GM21381 (cell line): ENCODE measurements around the gene CYP26B1.
"Not testable (repeated sequence)": the region's sequence is repeated elsewhere in the genome, so short reads cannot be mapped to it uniquely, and the experiment has no call there.

ENCODE experiments used
- ATAC-seq: cut with Tn5 transposase; IDR thresholded peaks from one replicate; pipeline ENCODE4 v1.9.1; 2021; ENCODE audit warnings: mild to moderate bottlenecking, moderate library complexity; ENCODE audit not compliant: unreplicated experiment

The CYP26B1 gene

DNA sequence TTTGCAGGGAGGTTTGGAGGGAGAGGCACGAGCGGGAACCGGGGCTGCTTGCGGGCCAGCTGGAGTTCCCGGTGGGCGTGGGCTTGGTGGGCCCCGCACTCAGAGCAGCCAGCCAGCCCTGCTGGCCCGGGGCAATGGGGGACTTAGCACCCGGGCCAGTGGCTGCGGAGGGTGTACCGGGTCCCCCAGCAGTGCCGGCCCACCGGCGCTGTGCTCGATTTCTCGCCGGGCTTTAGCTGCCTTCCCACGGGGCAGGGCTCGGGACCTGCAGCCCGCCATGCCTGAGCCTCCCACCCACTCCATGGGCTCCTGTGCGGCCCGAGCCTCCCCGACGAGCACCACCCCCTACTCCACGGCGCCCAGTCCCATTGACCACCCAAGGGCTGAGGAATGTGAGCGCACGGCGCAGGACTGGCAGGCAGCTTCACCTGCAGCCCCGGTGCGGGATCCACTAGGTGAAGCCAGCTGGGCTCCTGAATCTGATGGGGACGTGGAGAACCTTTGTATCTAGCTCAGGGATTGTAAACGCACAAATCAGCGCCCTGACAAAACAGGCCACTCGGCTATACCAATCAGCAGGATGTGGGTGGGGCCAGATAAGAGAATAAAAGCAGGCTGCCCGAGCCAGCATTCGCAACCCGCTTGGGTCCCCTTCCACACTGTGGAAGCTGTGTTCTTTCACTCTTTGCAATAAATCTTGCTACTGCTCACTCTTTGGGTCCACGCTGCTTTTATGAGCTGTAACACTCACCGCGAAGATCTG is 60.6 kb downstream of the CYP26B1 start:
- not testable (repeated sequence) for ATAC-seq

DNA sequence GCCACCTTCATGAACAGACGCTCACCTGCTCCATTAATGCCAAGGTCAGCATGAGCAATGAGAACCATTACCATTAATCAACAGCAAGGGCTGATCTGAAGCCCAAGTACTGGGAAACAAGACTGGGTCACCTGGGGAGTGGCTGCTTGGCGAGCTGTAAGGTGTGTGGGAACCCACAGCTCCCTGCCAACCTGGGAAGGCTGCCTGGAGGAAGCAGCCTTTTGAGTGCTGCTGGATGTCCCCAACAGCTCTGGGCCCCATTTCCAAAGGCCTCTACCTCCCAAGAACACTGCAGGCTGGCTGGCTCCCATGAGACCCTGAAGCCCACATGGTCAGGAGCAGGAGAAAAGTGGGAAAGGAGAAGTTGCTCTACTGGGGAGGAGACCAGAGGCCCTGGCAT is 62.1 kb downstream of the CYP26B1 start:
- no peak for ATAC-seq

DNA sequence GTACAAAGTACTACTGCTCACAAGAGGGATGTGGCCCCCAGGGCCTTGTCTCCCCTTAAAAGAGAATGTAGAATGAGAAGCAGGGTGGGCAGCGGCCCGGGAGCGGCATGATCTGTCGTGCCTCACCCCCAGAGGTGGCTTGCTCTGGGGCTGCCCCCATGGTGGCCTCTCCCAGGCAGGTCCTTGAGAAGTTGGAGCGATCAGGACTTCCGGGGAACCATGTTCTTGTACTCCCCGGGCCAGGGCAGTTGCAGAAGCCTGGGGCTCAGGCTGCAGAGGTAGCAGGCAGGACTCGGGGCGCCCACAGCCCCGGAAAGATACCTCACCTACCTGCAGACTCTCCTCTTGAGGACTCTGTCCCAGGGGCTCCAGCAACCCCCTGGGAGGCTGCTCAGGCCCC is 62.6 kb downstream of the CYP26B1 start:
- no peak for ATAC-seq

DNA sequence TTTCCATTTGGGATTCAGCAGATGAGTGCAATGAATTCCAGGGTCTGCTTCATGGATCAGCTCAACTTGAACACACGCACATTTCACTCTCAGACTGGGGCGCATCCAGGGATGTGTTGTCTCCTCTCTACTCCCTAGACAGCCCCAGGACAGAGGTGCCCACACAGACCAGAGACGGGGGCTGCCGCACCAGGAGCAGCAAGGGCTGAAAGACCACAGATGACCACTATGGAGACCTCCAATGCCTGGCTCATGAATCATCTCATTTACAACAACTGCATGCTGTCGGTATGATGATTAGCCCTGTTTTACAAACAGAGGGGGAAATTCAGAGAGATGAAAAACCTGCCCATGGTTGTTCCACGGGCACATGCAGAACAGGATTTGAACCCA is 63.1 kb downstream of the CYP26B1 start:
- ATAC-seq, result no peak

DNA sequence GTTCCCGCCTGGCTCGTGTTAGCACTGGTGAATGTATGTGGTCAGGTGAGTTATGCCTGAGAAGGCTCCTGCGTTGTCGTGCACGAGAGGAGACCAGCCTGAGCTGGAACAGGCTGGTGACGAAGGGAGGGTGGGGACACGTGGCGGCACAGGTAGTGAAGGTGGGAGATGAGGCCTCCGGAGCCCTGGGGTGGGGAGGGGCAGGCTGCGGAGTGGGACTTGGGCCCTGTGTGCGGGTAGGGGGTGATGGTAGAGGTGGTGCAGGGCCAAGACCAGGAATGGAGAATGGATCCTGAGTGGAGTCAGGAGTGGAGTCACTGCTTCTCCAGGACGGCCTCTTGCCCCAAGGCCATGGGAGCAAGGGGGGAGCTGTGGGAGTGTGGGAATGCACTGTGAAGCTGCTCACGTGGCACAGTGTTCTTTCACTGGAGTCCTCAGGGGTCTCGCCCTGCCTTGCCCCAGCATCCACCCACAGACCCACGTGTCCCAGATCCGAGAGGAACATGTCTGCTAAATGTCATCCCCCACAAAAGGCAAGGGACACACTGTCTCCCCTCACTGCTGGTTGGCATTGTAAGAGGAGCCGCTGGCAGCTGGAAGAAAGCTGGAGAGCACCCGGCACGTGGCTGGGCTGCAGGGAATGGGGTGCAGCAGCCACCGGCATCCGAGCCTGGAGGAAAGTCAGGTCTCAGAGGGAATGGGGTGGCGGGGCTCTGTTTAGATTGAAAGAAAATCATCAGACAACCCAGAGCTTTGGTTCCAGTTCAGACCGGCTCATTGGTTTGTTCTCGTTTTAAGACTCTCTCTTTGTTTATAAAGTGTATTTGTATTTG is 63.7 kb downstream of the CYP26B1 start:
- no peak for ATAC-seq

DNA sequence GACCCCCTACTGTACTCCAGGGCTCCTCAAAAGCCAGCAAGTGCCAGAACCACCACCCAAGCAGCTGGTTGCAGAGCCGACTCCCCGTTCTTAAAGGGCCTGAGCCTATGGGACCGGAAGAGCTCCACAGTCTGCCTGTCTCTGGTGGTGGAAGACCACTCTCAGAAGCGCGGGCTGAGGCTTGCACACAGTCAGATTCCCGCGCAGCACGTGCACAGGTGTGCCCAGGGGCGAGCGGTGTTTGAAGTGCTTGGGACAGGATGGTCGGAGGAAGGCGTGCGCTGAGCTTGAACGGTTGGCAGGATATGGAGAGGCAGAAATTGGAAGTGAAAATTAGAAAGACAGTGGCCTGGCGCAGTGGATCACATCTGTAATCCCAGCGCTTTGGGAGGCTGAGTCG is 64.8 kb downstream of the CYP26B1 start:
- ATAC-seq, result no peak

DNA sequence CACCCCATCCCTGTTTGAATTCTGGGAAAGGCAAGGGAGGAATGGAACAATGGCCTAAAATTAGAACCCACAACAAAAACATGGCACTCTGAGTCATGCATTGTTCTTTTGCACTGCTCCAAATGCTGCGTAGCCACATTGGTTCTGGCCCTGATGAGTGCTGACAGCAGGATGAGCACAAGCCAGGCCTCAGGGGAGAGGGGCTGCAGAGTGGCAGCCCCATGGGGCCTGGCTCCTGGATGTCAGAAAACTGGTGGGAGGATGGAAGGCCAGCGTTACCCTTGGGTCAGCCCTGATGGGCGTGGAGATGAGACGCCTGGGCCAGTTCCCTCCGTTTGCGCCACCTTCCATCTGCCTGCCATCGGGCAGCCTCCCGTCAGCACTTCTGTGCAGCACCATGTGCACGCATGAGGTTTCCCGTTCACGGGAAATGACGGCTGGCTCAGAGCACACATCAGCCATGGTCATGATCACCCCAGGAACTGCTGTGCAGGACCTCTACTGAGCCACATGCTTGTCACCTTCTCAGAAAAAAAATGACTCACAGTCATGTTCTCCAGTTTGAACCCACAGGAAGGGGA is 65.6 kb downstream of the CYP26B1 start:
- no peak for ATAC-seq

DNA sequence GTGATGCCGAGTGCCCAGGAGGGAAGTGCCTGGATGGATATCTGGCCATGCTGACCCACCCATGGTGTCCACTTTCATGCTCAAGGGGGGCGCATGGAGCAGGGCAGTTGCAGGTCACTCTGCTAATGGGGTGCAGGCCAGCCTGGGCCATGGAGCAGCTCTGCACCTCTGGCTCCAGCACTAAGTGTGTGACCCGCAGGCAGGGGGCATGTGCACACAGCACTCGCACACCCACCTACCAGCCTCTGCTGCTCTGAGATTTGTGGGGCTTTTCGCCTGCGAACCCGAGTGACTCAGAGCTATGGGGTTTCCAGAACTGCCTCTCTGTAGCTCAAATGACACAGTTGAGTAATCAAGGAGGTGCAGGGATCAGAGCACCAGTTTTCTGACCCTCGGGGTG is 66.2 kb downstream of the CYP26B1 start:
- ATAC-seq, result no peak

DNA sequence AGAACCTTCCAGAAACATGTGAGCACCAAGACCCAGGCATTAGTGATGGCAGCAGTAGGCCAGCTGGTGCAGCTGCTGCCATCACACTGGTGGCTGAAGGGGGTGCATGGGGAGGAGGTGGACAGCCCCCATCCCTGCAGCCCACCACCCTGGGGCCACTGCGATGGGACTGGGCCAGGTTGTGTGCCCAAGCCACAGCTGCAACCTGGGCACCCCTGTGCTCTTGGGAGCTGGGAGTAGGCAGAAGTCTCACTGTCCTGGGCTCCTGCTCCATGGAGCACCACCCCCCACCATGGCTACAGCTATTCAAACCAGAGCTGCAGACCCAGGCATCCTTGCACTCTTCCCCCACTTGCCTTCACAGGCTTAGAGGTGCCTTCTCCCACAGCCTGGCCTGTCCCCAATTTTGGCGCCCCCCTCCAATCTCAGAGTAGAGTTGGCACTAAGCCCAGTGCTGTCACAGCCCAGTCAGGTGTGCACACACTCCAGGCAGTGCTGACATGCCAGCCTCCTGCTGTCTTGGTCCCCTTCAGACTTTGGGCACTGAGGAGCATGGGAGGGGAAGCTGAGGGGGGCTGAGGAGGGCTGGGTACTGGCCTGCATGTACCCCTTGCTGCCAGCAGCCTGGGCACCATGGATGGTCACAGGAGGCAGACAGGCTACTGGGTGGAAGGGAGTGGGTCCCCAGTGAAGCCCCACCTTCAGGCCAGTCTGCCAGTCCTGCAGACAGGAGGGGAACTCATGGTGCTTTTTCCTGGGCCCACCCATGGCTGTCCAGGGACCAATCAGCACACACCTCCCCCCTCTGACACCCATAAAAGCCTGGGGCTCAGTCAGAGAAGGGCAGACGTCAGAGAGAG is 67.1 kb downstream of the CYP26B1 start:
- ATAC-seq, result no peak
